ENCODE measurements around the gene PIP5K1B.

GRCh38 chr9:68747043-68747533 is 42.0 kb downstream of the PIP5K1B start:
- TF ChIP-seq REST (IDR thresholded peaks at IDR 0.05; ENCODE audit: insufficient read depth in 1 of 2, low read depth in 2 of 2, low read length in 2 of 2) (no peak), POLR2AphosphoS5 (IDR thresholded peaks at IDR 0.05; ENCODE audit: low read depth, low read length) (no peak), SIN3A (IDR thresholded peaks at IDR 0.05; ENCODE audit: borderline replicate concordance, insufficient read depth, low read length) (no peak)

Measured in PFSK-1 (cell line).